Ramos (cell line): ENCODE measurements around the gene KIF16B.

Source experiments
- in situ Hi-C: fragments of 300-500 bp; cut with MboI; formaldehyde crosslinking; loops from one replicate; pipeline ENCODE4 v1.14.3; 2022; ENCODE audit warnings: low sequenced_read_pairs; ENCODE audit not compliant: unreplicated experiment

Gene KIF16B

DNA sequence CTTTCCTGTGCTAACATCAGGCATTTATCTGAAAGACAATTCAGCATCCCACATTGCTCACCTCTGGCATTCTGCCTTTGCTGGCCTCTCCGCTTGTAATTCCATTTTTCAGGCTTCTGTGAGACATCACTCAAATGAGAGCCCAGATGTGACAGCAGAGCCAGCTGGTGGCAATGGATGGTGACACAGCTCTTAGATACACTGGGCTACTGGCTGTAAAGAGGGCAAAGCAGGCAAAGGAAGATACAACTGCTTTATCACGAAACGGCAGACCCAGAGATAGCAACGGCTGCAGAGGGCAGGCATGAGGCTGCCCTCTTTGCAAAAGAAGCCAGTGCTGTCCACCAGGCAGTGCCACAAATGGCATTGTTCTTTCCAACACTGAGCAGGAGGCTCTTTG, 329.8 kb downstream of the KIF16B start:
- in situ Hi-C loops, result loop anchor here (25.0 kb wide), 1 partner anchor 531 kb away; no protein-coding TSS in a partner anchor

DNA sequence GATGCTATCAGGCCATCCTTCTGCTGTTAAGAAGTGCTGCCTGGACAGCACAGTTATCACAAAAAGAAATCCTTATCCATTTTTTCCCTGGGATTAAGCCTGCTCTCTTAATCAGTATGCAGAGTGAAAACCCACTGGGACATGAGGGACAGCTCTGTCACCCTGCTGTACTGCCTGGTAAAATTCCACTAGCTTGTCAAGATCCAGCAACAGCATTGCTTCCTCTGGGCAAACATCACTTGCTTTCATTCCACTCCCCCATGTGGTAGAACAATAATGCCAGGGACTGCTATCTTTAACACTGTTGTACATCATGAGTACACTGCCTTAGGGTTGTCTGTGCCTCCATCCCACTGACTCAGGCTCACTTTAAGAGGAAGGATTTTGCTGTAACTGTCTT, 331.3 kb downstream of the KIF16B start:
- in situ Hi-C loops, result loop anchor here (25.0 kb wide), 1 partner anchor 530 kb away; no protein-coding TSS in a partner anchor

DNA sequence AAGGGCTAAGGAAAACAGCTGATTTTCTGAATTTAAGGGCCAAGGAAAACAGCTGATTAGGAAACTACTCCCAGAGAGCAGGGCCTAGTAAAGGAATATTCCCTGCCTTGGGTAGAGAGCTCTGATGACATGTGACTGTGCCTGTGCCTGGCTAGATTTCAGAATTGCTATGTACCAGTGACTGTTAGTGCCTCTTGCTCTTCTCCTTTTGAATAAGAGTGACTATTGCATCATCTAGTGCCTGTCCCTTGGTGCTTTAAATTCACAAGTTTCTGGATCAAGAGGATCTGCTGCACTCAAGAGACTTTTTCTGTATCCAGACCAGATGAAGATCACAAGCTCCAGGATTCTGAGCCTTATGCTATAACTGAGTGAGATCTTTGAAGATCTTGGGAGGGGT, 332.9 kb downstream of the KIF16B start:
- in situ Hi-C loops, result loop anchor here (25.0 kb wide), 1 partner anchor 528 kb away; no protein-coding TSS in a partner anchor

DNA sequence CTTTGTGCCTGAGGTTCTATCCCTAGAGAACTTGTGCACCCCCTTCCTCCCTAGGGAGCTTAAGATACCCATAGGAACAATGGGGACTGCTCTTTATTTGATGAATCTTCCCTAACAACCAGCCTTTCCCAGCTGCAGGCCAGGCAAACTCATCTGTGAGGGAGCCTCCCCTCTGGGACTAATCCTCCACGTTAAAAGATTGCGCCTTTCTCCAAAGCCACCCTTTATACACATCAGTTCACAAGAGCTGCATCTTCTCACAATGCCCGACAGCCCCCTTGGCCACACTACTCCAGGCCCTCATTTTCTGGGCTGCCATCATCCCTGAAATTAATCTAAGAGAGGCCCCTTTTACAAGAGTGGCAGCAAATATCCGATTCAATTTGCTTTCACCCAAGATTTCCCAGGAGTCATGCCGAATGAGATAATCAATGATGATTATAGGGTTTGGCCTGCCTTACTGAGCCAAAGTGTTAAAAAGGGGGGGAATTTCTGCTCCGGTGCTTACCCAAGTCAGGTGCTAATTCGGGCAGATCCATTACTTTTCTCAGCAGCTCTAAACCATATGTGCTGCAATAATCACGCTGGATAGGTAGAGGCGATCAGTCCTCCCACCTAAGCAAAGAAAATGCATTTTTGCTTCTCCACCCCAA, 336.5 kb downstream of the KIF16B start:
- in situ Hi-C loops, result loop anchor here (25.0 kb wide), 1 partner anchor 524 kb away; no protein-coding TSS in a partner anchor

DNA sequence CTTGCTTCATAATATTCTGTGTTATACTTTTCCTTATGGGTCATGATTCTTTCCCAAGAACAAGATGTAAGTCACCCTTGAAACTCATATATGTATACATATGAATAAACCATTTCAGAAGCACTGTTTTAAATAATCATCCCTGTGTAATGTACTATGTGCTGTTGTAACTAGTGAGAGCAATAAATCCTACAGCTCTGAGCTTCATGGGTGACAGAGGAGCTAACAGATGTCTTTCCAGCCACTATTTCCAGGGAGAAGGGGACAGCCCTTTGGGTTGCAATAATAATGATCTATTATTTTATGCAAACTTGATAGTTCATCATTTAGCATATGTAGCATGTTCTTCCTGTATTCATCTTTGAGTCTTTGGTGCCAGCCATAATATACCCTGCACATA, 342.8 kb downstream of the KIF16B start:
- in situ Hi-C loops, result loop anchor here (25.0 kb wide), 1 partner anchor 518 kb away; no protein-coding TSS in a partner anchor

DNA sequence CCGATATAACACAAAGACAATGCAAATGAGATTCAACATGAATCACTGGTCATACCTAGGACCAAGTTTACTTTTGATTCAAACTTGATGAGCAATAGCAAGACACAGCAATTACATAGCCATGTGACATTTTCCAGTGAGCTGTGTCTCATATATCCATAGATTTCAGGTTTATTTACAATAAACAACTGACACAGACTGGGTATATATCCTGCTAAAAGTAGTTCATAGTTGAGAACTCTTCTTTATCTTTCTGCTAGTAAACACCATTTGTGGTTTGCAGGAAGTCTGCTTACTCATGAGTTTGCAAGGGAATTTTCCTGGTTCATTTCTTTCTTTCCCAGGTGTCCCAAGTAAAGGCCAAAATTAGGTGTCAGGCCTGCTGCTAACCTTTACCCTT, 343.4 kb downstream of the KIF16B start:
- in situ Hi-C loops, result loop anchor here (25.0 kb wide), 1 partner anchor 518 kb away; no protein-coding TSS in a partner anchor

DNA sequence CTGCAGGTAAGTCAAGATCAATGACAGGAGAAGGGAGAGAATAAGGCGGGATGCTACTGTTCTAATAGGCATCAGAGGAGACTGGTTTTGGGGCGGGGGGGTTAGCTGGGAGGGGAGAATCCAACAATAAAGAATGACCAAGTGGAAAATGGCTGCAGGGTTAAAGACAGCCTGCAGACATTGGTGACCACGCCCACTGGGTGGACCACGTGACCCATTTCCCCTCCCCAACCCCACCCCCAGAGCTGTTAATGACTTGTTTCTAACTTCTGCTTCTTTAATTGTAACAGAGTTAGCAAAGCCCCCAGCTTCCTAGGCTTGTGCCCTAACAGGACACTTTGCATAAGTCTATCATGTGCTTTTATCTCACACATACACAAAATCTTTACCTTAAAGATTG, 344.5 kb downstream of the KIF16B start:
- in situ Hi-C loops, result loop anchor here (25.0 kb wide), 1 partner anchor 516 kb away; no protein-coding TSS in a partner anchor

DNA sequence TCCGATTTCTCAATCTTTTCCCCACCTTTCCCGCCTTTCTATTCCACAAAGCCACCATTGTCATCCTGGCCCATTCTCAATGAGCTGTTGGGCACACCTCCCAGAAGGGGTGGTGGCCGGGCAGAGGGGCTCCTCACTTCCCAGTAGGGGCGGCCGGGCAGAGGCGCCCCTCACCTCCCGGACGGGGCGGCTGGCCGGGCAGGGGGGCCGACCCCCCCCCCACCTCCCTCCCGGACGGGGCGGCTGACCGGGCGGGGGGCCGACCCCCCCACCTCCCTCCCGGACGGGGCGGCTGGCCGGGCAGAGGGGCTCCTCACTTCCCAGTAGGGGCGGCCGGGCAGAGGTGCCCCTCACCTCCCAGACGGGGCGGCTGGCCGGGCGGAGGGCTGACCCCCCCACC, 346.3 kb downstream of the KIF16B start:
- in situ Hi-C loops, result loop anchor here (25.0 kb wide), 1 partner anchor 515 kb away; no protein-coding TSS in a partner anchor

DNA sequence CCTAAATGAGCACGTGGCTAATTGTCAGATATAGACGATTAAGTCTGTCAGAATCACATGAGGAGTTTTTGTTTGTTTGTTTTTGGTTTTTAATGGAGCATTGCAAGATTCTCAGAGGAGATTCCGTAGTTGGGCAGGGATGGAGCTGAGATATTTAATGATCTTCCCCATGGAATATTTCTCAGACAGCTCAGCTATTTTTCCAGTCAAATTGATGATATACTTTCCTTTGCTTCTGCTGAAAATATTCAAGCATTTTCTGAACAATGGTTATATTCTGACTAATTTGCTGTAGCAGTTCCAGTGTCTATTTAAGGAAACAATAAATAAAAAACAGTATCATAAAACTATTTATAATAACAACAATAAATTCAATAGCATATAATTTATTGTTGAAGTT, 348.4 kb downstream of the KIF16B start:
- in situ Hi-C loops, result loop anchor here (25.0 kb wide), 1 partner anchor 513 kb away; no protein-coding TSS in a partner anchor

DNA sequence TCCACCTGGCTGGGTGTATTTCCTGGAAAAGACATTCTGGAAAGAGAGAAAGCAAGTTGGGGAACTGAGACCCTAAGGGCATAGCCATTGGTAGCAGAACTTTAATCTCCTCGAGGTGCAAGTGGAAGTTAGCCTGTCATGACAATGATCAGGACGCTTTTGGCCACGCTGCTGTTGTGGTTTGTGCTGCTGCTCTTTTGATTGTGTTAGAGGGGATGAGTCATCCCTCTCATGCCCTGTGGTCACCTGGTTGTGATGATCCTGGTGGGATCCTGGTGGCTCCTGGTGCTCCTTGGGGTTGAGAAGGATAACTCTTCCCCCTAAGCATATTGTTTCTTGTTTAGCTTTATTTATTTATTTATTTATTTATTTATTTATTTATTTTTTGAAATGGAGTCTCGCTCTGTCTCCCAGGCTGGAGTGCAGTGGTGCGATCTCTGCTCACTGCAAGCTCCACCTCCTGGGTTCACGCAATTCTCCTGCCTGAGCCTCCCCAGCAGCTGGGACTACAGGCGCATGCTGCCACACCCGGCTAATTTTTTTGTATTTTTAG, 350.3 kb downstream of the KIF16B start:
- in situ Hi-C loops, result no loop called here
